Prostate gland (tissue), 2 donors: ENCODE results near the gene ADCYAP1R1.

Source experiments
- CTCF ChIP-seq, 4 experiments: fragments of 200-600 bp in 2 of 4; fragments of 450-650 bp in 2 of 4; sonication (generic) in 2 of 4; IDR thresholded peaks; 1 replicate in 3 of 4; 2 replicates in 1 of 4; pipeline ENCODE4 v1.5.1; 2016 to 2019; ENCODE audit warnings: antibody characterized with exemption in 4 of 4, mild to moderate bottlenecking in 2 of 4, moderate library complexity in 2 of 4
- POLR2A ChIP-seq: fragments of 450-650 bp; IDR thresholded peaks from one replicate; pipeline ENCODE4 v1.6.1; 2016; ENCODE audit warnings: antibody characterized with exemption, mild to moderate bottlenecking
- POLR2AphosphoS5 ChIP-seq: sonication (generic); formaldehyde crosslinking; IDR thresholded peaks from one replicate; pipeline ENCODE4 v1.6.1; 2017; ENCODE audit warnings: antibody characterized with exemption

GRCh38 chr7:31082447-31082846 is 30.3 kb downstream of the ADCYAP1R1 start:
- TF ChIP-seq CTCF (IDR thresholded peaks at IDR 0.05) (no peak), POLR2AphosphoS5 (no peak), POLR2A (no peak)
